HuH-7 (cell line): ENCODE results near the gene SLC34A2.

Experiments
- DNase-seq: peaks from one replicate; pipeline ENCODE4 v3.0.0; 2011; ENCODE audit warnings: low spot score

The SLC34A2 gene

GRCh38 chr4:25727711-25728493 is 72.3 kb downstream of the SLC34A2 start:
- DNase-seq = no peak
